IgD-negative memory B cell (primary cell): Measurements from ENCODE around the gene ANKH. TPM values are rescaled to one million over a fixed set of nuclear protein-coding genes. Genes with fewer than 3 reads are reported as not detected.
"Not testable (repeated sequence)": the region's sequence is repeated elsewhere in the genome, so short reads cannot be mapped to it uniquely, and the experiment has no call there.

ENCODE experiments used
- H3K27ac Mint-ChIP-seq, 3 donors: one replicate each; pipeline ENCODE4 v1.8.0; 2020 to 2022; ENCODE audit warnings: mild to moderate bottlenecking in 3 of 3, mixed read lengths in 3 of 3, moderate library complexity in 1 of 3
- H3K27me3 Mint-ChIP-seq: one replicate; pipeline ENCODE4 v1.8.0; 2021; ENCODE audit warnings: mixed read lengths
- H3K36me3 Mint-ChIP-seq: one replicate; pipeline ENCODE4 v1.8.0; 2020; ENCODE audit warnings: mild to moderate bottlenecking, mixed read lengths
- H3K4me1 Mint-ChIP-seq, 3 donors: one replicate each; pipeline ENCODE4 v1.8.0; 2020 to 2022; ENCODE audit warnings: mixed read lengths in 3 of 3, mild to moderate bottlenecking in 1 of 3
- H3K4me3 Mint-ChIP-seq, 4 donors: one replicate each; pipeline ENCODE4 v1.8.0; 2020 to 2022; ENCODE audit warnings: mild to moderate bottlenecking in 4 of 4, mixed read lengths in 4 of 4, moderate library complexity in 3 of 4
- H3K9me3 Mint-ChIP-seq, 3 donors: one replicate each; pipeline ENCODE4 v1.8.0; 2020 to 2021; ENCODE audit warnings: mixed read lengths in 3 of 3, mild to moderate bottlenecking in 1 of 3
- polyA plus RNA-seq: library from polyadenylated mRNA; unstranded; fragments of 300-500 nt; fragmentation: Illumina TruSeq; gene quantifications from one replicate; pipeline ENCODE4 v1.2.3, GENCODE V29; 2021

The ANKH gene
- polyA plus RNA-seq, 1 donor from 2014 or later: 18.4 TPM

DNA sequence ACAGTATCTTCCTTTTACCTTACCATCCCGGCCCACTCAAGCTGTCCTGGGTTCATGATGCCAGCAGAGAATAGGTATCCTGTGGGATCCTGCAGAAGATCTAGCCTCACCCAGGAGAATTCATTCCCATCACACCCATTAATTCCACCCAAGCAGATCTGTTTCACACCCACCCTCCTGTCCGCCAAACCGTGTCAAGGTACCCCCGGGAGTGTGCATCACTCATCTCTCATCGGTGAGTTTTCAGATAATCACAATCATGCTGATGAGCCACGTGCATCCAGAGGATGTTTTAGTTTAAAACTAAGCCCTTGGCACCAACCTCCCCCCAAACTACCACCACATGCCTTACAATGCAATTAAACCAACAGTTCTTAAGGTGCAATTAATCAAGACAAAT lies 18.8 kb downstream of the ANKH start:
- no peak overlapping the region for H3K27ac Mint-ChIP-seq
- no peaks in the 10 kb centered on the region for H3K9me3 Mint-ChIP-seq
- no peaks in the 10 kb centered on the region for H3K36me3 Mint-ChIP-seq
- H3K4me3 Mint-ChIP-seq: no peak overlapping the region
- peaks cover 13 to 21% (median 16%) of the 10 kb centered on the region in 3 donors for H3K4me1 Mint-ChIP-seq
- no peaks in the 10 kb centered on the region for H3K27me3 Mint-ChIP-seq

DNA sequence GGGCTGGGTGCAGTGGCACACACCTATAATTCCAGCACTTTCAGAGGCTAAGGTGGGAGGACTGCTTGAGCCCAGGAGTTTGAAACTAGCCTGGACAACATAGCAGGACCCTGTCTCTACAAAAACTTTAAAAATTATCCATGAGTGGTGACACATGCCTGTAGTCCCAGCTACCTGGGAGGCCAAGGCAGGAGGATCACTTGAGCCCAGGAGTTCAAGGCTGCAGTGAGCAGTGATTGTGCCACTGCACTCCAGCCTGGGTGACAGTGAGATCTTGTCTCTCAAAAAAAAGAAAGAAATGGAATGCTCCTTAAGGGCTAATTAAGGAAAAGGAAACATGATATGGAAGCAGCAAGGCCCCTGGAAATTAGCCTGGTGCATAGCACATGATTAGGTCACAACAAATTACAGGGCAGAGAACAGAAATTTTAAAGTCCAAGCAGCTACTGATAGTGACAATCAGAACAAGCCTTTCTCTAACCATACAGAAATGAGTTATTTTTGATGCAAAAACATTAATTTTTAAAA lies 19.5 kb downstream of the ANKH start:
- Mint-ChIP-seq H3K36me3 (peaks cover 2% of the 10 kb centered on the region), H3K27ac (no peak overlapping the region)

DNA sequence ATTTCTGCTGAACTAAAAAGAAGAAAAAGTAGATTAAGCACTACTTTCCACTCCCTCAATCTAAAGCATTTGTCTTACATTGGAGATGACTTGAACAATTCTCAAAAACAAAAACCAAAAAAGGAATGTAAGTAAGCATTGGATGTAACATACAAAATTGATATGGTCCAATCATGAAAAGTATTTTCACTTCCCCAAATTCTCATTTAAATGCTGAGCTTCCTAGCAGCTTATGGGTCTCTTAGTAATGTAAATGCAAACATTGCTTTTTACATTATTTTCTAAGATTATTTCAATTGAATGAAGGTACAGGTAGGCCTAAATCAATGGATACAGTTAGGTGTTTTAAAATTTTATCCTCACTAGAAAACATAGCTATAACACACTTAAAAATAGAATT lies 20.0 kb downstream of the ANKH start:
- Mint-ChIP-seq H3K4me1 (peaks cover 13 to 21% (median 16%) of the 10 kb centered on the region in 3 donors), H3K27ac (no peak overlapping the region), H3K36me3 (peaks cover 3% of the 10 kb centered on the region), H3K27me3 (no peaks in the 10 kb centered on the region), H3K9me3 (no peaks in the 10 kb centered on the region), H3K4me3 (peak overlapping the region in 1 of 4 donors; percentile 55)

More for the DNA sequence above, 19.5 kb downstream of the ANKH start:
- Mint-ChIP-seq H3K27me3 (no peaks in the 10 kb centered on the region), H3K4me1 (peaks cover 13 to 21% (median 16%) of the 10 kb centered on the region in 3 donors), H3K9me3 (no peaks in the 10 kb centered on the region), H3K4me3 (no peak overlapping the region)

DNA sequence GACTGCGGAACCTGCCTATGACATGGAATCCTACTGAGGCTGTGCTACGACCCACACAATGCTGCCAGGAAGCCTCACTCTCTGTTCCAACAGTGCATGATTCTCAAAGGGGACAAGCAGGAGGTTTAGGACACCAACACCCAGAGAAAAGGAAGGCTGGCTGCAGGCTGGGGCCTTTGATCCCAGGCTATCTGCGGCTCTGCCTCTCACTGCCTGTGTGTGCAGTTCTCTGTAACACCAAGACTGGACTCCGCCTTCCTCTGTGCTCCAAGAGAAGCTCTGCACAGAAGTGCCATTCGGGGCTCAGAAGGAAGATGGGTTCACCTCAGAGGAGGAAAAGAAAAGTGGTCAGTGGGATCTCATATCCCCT lies 20.5 kb downstream of the ANKH start:
- no peak overlapping the region for H3K27ac Mint-ChIP-seq

DNA sequence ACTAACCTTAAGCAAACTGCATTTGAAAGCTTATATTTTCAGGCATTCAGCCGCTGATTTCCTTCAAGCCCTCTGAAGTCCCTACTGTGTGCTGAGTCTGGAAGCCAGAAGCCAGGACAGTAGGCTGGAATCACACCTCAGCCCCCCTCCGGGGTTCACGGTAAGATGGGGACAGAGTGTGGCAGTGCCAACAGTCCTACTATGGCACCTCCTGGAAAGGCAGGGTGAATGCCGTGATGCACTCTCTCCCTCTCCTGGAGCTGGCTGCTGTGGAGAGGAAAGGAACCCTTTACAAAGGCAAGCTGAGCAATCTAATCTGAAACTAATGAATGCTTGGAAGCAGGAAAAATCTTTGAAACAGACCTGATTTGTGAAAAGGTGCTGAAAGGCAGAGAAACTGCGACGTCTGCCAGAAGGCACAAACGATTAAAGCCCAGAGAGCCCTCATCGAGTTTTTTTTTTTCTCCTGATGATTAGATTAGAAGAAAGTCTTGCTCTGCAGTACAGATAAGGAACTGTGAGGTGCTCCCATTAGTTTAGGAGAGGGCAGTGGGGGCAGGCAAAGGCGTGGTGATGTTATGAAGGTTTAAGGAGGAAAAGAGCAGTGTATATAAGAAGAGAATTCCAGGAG lies 21.0 kb downstream of the ANKH start:
- H3K27me3 Mint-ChIP-seq: no peaks in the 10 kb centered on the region
- no peak overlapping the region for H3K4me3 Mint-ChIP-seq
- no peak overlapping the region for H3K27ac Mint-ChIP-seq
- H3K4me1 Mint-ChIP-seq: peaks cover 13 to 18% (median 16%) of the 10 kb centered on the region in 3 donors
- H3K9me3 Mint-ChIP-seq: no peaks in the 10 kb centered on the region
- peaks cover 3% of the 10 kb centered on the region for H3K36me3 Mint-ChIP-seq

More for the DNA sequence above, 20.5 kb downstream of the ANKH start:
- Mint-ChIP-seq H3K9me3 (no peaks in the 10 kb centered on the region), H3K36me3 (peaks cover 3% of the 10 kb centered on the region), H3K27me3 (no peaks in the 10 kb centered on the region), H3K4me1 (peaks cover 13 to 18% (median 16%) of the 10 kb centered on the region in 3 donors), H3K4me3 (no peak overlapping the region)

DNA sequence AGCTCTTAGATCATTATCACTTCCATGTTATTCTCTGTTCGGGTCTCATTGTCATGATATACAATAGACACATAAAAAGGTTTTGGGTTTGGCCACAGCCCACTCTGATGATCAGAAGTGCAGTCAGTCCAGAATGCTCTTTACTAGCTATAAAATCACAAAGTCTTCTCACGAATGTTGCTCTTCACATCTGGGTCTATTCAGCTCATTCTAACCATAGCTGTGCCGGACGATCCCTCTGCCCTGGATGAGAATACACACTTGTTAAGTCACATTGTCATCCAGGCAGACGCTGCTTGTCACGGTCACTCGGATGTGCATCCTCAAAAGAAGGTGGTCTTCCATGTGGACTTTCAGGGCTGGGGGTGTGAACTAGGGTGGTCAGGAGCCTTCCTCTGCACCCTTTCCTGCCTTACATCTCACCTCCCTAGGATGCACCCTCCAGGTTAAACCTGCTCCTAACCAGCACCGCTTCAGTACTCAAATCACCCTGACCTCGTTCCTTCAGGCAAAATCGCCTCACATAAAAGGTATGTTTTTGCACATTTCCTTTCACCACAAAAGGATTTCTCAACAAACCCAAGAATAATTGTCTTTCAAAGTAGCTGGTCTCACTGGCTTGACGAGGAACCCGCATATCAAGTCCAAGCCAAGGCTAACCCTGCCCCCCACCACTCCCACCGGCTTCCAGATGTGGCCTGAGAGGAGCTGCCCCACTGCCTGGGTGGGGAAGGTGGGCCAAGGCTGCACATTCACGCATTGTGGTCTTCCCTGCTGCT lies 21.9 kb downstream of the ANKH start:
- peaks cover 13 to 18% (median 16%) of the 10 kb centered on the region in 3 donors for H3K4me1 Mint-ChIP-seq
- H3K9me3 Mint-ChIP-seq: no peaks in the 10 kb centered on the region
- H3K27me3 Mint-ChIP-seq: no peaks in the 10 kb centered on the region
- no peak overlapping the region for H3K4me3 Mint-ChIP-seq
- peaks cover 3% of the 10 kb centered on the region for H3K36me3 Mint-ChIP-seq
- H3K27ac Mint-ChIP-seq: peak overlapping the region in 1 of 3 donors; percentile 40

DNA sequence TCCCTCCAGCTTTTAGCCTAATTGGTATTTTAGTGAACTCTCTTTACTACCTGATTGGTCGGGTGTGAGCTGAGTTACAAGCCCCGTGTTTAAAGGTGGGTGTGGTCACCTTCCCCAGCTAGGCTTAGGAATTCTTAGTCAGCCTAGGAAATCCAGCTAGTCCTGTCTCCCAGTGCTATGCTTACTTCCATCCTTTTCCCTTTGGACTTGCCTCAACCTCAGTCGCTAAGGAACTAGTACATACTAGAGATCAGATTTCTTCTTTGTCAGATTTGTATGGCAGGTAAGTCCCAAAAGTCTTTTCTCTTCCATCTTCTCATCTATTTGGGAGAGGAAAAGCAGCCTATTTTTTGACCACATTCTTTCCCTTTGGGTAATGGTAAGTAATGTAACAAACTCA lies 22.6 kb downstream of the ANKH start:
- not testable (repeated sequence) for H3K27ac Mint-ChIP-seq, H3K36me3 Mint-ChIP-seq, H3K27me3 Mint-ChIP-seq, H3K9me3 Mint-ChIP-seq, H3K4me3 Mint-ChIP-seq
- peaks cover 12 to 18% (median 13%) of the 10 kb centered on the region in 3 donors for H3K4me1 Mint-ChIP-seq

DNA sequence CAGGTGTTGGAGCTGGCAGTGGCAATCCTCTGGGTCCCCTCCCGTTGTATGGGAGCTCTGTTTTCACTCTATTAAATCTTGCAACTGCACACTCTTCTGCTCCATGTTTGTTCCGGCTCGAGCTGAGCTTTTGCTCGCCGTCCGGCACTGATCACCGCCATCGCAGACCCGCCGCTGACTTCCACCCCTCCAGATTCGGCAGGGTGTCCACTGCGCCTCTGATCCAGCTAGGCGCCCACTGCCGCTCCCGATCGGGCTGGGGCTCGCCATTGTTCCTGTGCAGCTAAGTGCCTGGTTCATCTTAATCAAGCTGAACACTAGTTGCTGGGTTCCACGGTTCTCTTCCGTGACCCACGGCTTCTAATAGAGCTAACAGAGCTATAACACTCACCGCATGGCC lies 23.2 kb downstream of the ANKH start:
- H3K4me3 Mint-ChIP-seq: no peak overlapping the region
- peaks cover 5% of the 10 kb centered on the region for H3K36me3 Mint-ChIP-seq
- peaks cover 12 to 18% (median 14%) of the 10 kb centered on the region in 3 donors for H3K4me1 Mint-ChIP-seq
- H3K9me3 Mint-ChIP-seq: no peaks in the 10 kb centered on the region
- no peak overlapping the region for H3K27ac Mint-ChIP-seq
- no peaks in the 10 kb centered on the region for H3K27me3 Mint-ChIP-seq

DNA sequence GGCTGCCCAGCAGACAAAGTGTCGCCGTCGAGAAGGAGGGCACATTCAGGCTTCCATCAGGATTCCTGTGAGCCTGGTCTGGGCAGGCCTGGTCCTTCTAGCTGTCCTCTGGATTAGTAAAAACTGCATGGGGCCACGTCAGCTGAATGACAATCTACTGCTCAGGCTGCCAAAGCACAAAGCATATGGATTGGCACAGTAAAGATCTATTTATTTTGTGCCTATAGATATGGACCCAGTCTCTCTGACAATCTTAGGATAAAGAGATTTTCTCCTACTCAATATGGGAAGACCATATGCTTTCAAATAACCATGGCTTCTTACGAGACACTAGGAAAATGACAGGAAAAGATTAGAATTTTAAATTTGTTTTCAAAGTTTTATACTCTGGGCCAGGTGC lies 24.1 kb downstream of the ANKH start:
- Mint-ChIP-seq H3K27me3 (no peaks in the 10 kb centered on the region), H3K4me3 (no peak overlapping the region), H3K27ac (no peak overlapping the region), H3K36me3 (peaks cover 5% of the 10 kb centered on the region), H3K4me1 (peaks cover 6 to 12% (median 12%) of the 10 kb centered on the region in 3 donors), H3K9me3 (no peaks in the 10 kb centered on the region)

DNA sequence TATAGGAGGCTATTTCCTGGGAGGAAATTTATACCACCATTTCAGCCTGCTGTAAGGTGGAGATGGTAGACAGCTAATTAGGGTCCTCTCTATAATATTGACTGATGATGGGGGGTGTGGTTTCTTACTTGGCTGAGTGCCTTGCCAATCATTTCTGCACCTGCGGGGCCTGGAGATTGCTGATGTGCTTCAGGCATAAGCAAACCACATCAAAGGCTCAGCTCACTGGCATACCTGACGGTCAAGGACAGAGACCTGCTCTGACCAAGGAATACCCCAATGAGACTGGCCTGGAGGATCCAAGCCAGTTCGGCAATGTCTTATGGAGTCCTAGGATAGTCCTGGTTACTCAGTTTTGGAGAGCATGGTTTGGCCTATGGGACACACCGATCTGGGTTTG lies 29.5 kb downstream of the ANKH start:
- Mint-ChIP-seq H3K27me3 (no peaks in the 10 kb centered on the region), H3K36me3 (peaks cover 4% of the 10 kb centered on the region), H3K9me3 (no peaks in the 10 kb centered on the region), H3K4me1 (peaks cover 0 to 6% (median 4%) of the 10 kb centered on the region in 3 donors), H3K27ac (peak overlapping the region in 1 of 3 donors; percentile 81), H3K4me3 (no peak overlapping the region)

DNA sequence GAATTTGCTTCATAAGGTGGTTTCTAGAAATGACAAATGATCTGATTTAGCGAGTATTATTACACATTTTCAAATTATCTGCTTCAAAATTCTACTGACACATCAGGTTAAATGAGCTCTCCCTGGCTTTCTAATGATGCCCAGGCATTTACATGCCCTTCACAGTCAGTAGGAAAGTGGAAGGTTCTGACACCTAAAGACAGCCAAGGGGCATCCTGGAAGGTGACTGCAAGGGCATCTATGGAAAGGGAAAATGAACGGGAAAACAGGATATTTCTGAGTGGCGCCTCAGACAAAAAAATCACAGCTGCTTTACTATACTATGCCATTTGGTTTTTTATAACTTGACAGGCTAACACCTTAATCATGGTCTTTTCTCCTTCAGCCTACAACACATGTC lies 31.0 kb downstream of the ANKH start:
- H3K27ac Mint-ChIP-seq: peak overlapping the region in 1 of 3 donors; percentile 14

DNA sequence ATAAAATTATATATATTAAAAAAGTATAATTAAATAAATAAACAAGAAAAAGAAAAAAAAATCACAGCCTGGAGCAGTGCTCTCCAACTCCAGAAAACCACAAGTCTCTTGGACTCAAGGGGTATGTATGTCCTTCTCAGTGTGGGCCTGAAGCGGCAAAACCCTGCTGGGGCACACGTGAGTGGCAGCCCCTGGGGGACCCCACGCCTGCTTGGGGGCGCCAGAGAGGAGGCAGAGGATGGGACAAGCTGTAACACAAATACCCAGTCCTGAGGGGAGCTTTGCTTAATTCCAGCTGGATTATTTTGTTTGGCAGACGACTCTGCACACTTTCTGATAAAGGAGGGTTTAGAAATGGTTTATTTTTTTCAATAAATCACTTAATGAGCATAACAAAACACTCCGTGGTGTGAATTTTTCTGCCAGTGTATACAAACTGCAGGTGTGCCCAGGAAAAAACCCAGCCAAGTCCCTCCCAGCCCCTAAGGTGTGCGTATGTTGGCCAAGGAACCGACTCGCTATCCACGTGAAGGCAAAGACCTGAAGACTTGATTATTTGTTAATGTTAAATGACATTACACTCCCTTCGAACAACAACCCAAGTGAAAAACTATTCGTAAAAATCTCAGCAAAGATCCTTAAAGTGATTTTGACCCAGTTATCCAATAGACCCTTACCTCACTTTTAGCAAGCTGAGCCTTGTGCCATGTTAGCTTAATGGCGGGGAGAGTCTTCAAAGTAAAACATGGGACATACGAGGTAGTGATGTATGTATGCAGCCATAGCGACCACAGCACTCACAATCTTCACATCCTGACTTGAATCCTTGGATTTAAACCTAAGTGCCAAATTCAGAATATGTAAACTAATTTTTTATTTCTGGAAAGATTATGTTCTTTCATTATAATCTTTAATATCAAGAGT lies 32.9 kb downstream of the ANKH start:
- no peaks in the 10 kb centered on the region for H3K27me3 Mint-ChIP-seq
- H3K4me3 Mint-ChIP-seq: no peak overlapping the region
- no peaks in the 10 kb centered on the region for H3K9me3 Mint-ChIP-seq
- H3K4me1 Mint-ChIP-seq: peaks cover 11 to 13% (median 12%) of the 10 kb centered on the region in 3 donors
- H3K27ac Mint-ChIP-seq: no peak overlapping the region
- peaks cover 4% of the 10 kb centered on the region for H3K36me3 Mint-ChIP-seq

More for the DNA sequence above, 31.0 kb downstream of the ANKH start:
- Mint-ChIP-seq H3K4me1 (peaks cover 9 to 10% (median 10%) of the 10 kb centered on the region in 3 donors), H3K27me3 (no peaks in the 10 kb centered on the region), H3K9me3 (no peaks in the 10 kb centered on the region), H3K4me3 (no peak overlapping the region), H3K36me3 (peaks cover 4% of the 10 kb centered on the region)

DNA sequence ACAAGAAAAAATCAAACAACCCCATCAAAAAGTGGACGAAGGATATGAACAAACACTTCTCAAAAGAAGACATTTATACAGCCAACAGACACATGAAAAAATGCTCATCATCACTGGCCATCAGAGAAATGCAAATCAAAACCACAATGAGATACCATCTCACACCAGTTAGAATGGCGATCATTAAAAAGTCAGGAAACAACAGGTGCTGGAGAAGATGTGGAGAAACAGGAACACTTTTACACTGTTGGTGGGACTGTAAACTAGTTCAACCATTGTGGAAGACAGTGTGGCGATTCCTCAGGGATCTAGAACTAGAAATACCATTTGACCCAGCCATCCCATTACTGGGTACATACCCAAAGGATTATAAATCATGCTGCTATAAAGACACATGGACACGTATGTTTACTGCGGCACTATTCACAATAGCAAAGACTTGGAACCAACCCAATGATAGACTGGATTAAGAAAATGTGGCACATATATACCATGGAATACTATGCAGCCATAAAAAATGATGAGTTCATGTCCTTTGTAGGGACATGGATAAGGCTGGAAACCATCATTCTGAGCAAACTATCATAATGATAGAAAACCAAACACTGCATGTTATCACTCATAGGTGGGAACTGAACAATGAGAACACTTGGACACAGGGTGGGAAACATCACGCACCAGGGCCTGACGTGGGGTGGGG lies 34.0 kb downstream of the ANKH start:
- H3K27me3 Mint-ChIP-seq, H3K9me3 Mint-ChIP-seq, H3K4me3 Mint-ChIP-seq, H3K27ac Mint-ChIP-seq, H3K36me3 Mint-ChIP-seq: not testable (repeated sequence)
- H3K4me1 Mint-ChIP-seq: peaks cover 10 to 16% (median 12%) of the 10 kb centered on the region in 3 donors
